ENCODE data around the gene FANCC. TPM values are rescaled to one million over a fixed set of nuclear protein-coding genes. Genes with fewer than 3 reads are reported as not detected.

The FANCC gene
- total RNA-seq, 1 donor from 2014 or later, result 7.9 TPM

GRCh38 chr9:95088421-95089161 lies 228.9 kb downstream of the FANCC start:
- Mint-ChIP-seq H3K27ac (ENCODE audit: unreplicated experiment) (peak overlapping the region; percentile 86), H3K4me3 (ENCODE audit: unreplicated experiment) (no peak overlapping the region), H3K27me3 (ENCODE audit: low read depth, unreplicated experiment) (no peaks in the 10 kb centered on the region), H3K4me1 (ENCODE audit: low read depth, unreplicated experiment) (peaks cover 41% of the 10 kb centered on the region), H3K36me3 (ENCODE audit: low read depth, unreplicated experiment) (peaks cover 26% of the 10 kb centered on the region), H3K9me3 (ENCODE audit: unreplicated experiment) (no peaks in the 10 kb centered on the region)
- TF ChIP-seq EZH2 (IDR thresholded peaks at IDR 0.05; ENCODE audit: insufficient read depth, low read length), result no peak
- TF ChIP-seq CTCF (IDR thresholded peaks at IDR 0.05; ENCODE audit: insufficient read depth, low read depth, low read length), result no peak
- no peak for FAIRE-seq
- Histone ChIP-seq H3K9ac (ENCODE audit: low read length) (peak overlapping the region; percentile 39), H3K9me3 (ENCODE audit: insufficient read depth, low read depth, low read length) (no peaks in the 10 kb centered on the region), H3K27me3 (ENCODE audit: insufficient read depth, low read length) (no peaks in the 10 kb centered on the region), H3K4me1 (ENCODE audit: insufficient read depth, low read length) (peaks cover 60% of the 10 kb centered on the region), H3K27ac (ENCODE audit: low read depth, low read length) (peak overlapping the region; percentile 51), H3K79me2 (ENCODE audit: insufficient read depth, low read length) (peaks cover 21% of the 10 kb centered on the region), H3K4me3 (ENCODE audit: insufficient read depth, low read depth, low read length) (no peak overlapping the region), H3K36me3 (ENCODE audit: insufficient read depth, low read length) (peaks cover 31% of the 10 kb centered on the region), H2AFZ (ENCODE audit: low read depth, low read length) (no peak overlapping the region), H3K4me2 (ENCODE audit: low read length) (peak overlapping the region; percentile 6), H4K20me1 (ENCODE audit: insufficient read depth, low read length) (peaks cover 41% of the 10 kb centered on the region)
- DNase-seq (ENCODE audit: low read depth), result peak; percentile 46

GRCh38 chr9:95087659-95088242 lies 229.8 kb downstream of the FANCC start:
- peaks cover 40% of the 10 kb centered on the region for H3K36me3 ChIP-seq (ENCODE audit: insufficient read depth, low read length)
- peak overlapping the region; percentile 23 for H3K27ac ChIP-seq (ENCODE audit: low read depth, low read length)
- no peaks in the 10 kb centered on the region for H3K9me3 ChIP-seq (ENCODE audit: insufficient read depth, low read depth, low read length)
- Mint-ChIP-seq H3K4me1 (ENCODE audit: low read depth, unreplicated experiment) (peaks cover 33% of the 10 kb centered on the region), H3K36me3 (ENCODE audit: low read depth, unreplicated experiment) (peaks cover 31% of the 10 kb centered on the region), H3K4me3 (ENCODE audit: unreplicated experiment) (no peak overlapping the region), H3K27me3 (ENCODE audit: low read depth, unreplicated experiment) (no peaks in the 10 kb centered on the region), H3K27ac (ENCODE audit: unreplicated experiment) (peak overlapping the region; percentile 34), H3K9me3 (ENCODE audit: unreplicated experiment) (no peaks in the 10 kb centered on the region)
- peaks cover 29% of the 10 kb centered on the region for H3K79me2 ChIP-seq (ENCODE audit: insufficient read depth, low read length)
- no peak overlapping the region for H3K4me2 ChIP-seq (ENCODE audit: low read length)
- peaks cover 51% of the 10 kb centered on the region for H3K4me1 ChIP-seq (ENCODE audit: insufficient read depth, low read length)
- peaks cover 49% of the 10 kb centered on the region for H4K20me1 ChIP-seq (ENCODE audit: insufficient read depth, low read length)
- FAIRE-seq, result no peak
- no peak overlapping the region for H2AFZ ChIP-seq (ENCODE audit: low read depth, low read length)
- DNase-seq (ENCODE audit: low read depth), result no peak
- TF ChIP-seq CTCF (IDR thresholded peaks at IDR 0.05; ENCODE audit: insufficient read depth, low read depth, low read length), result no peak
- TF ChIP-seq EZH2 (IDR thresholded peaks at IDR 0.05; ENCODE audit: insufficient read depth, low read length), result no peak
- no peaks in the 10 kb centered on the region for H3K27me3 ChIP-seq (ENCODE audit: insufficient read depth, low read length)
- no peak overlapping the region for H3K4me3 ChIP-seq (ENCODE audit: insufficient read depth, low read depth, low read length)
- H3K9ac ChIP-seq (ENCODE audit: low read length), result no peak overlapping the region

- Mint-ChIP-seq H3K36me3 (ENCODE audit: low read depth, unreplicated experiment) (peaks cover 41% of the 10 kb centered on the region), H3K27me3 (ENCODE audit: low read depth, unreplicated experiment) (no peaks in the 10 kb centered on the region), H3K4me3 (ENCODE audit: unreplicated experiment) (no peak overlapping the region), H3K27ac (ENCODE audit: unreplicated experiment) (peak overlapping the region; percentile 51), H3K4me1 (ENCODE audit: low read depth, unreplicated experiment) (peaks cover 30% of the 10 kb centered on the region), H3K9me3 (ENCODE audit: unreplicated experiment) (no peaks in the 10 kb centered on the region)
- Histone ChIP-seq H3K36me3 (ENCODE audit: insufficient read depth, low read length) (peaks cover 50% of the 10 kb centered on the region), H3K9ac (ENCODE audit: low read length) (no peak overlapping the region), H3K9me3 (ENCODE audit: insufficient read depth, low read depth, low read length) (no peaks in the 10 kb centered on the region), H2AFZ (ENCODE audit: low read depth, low read length) (no peak overlapping the region), H3K27ac (ENCODE audit: low read depth, low read length) (no peak overlapping the region), H3K4me3 (ENCODE audit: insufficient read depth, low read depth, low read length) (no peak overlapping the region), H3K4me2 (ENCODE audit: low read length) (no peak overlapping the region), H3K4me1 (ENCODE audit: insufficient read depth, low read length) (peaks cover 39% of the 10 kb centered on the region), H3K27me3 (ENCODE audit: insufficient read depth, low read length) (no peaks in the 10 kb centered on the region), H4K20me1 (ENCODE audit: insufficient read depth, low read length) (peaks cover 58% of the 10 kb centered on the region), H3K79me2 (ENCODE audit: insufficient read depth, low read length) (peaks cover 41% of the 10 kb centered on the region)
- DNase-seq (ENCODE audit: low read depth) (no peak), FAIRE-seq (no peak)
- no peak for TF ChIP-seq CTCF (IDR thresholded peaks at IDR 0.05; ENCODE audit: insufficient read depth, low read depth, low read length)
- TF ChIP-seq EZH2 (IDR thresholded peaks at IDR 0.05; ENCODE audit: insufficient read depth, low read length), result no peak
These were observed 230.9 kb downstream of the FANCC start for GRCh38 chr9:95086564-95086955.
